Spinal cord (tissue), 10 donors: Measurements from ENCODE around the gene PRIMA1. TPM values are rescaled to one million over a fixed set of nuclear protein-coding genes. Genes with fewer than 3 reads are reported as not detected.
A peak's percentile ranks its signal among the peaks of the same experiment; 100 is the strongest.

Source experiments
- DNase-seq, 6 donors: peaks; one replicate each; pipeline versions ENCODE4 v3.0.0 to v3.0.0-alpha.2; 2013 to 2015; ENCODE audit warnings: low spot score in 6 of 6, low read depth in 4 of 6
- H3K27ac ChIP-seq: one replicate; pipeline ENCODE4 v1.5.1; 2013; ENCODE audit warnings: low read depth, low read length, control low read depth
- H3K27me3 ChIP-seq: one replicate; pipeline ENCODE4 v1.6.1; 2013; ENCODE audit warnings: low read length; ENCODE audit not compliant: control insufficient read depth, insufficient read depth
- H3K36me3 ChIP-seq: one replicate; pipeline ENCODE4 v1.6.1; 2013; ENCODE audit warnings: low read length; ENCODE audit not compliant: control insufficient read depth, insufficient read depth
- H3K4me1 ChIP-seq: one replicate; pipeline ENCODE4 v1.6.1; 2013; ENCODE audit warnings: low read length; ENCODE audit not compliant: control insufficient read depth, insufficient read depth
- H3K4me3 ChIP-seq: one replicate; pipeline ENCODE4 v1.5.1; 2013; ENCODE audit warnings: low read depth, low read length, control low read depth
- H3K9me3 ChIP-seq: one replicate; pipeline ENCODE4 v1.6.1; 2013; ENCODE audit warnings: low read length; ENCODE audit not compliant: control insufficient read depth, insufficient read depth
- WGBS: methylation state at CpG from one replicate; pipeline ENCODE4 v1.1.5; 2013; ENCODE audit warnings: missing lambda C conversion rate; ENCODE audit not compliant: insufficient coverage; 5-methylcytosine and 5-hydroxymethylcytosine counted together
- long read RNA-seq, 4 donors: transcript quantifications; one replicate each; lab custom pipeline, GENCODE V29; 2026
- polyA plus RNA-seq, 2 donors: library from polyadenylated mRNA; unstranded; fragments of 120-200 nt; gene quantifications; one replicate each; pipeline ENCODE4 v1.2.1, GENCODE V29; 2013; ENCODE audit not compliant: insufficient read length in 2 of 2
- total RNA-seq, 2 donors: library from RNA; depleted of rRNA in 1 of 2; stranded (reverse); fragments of 120-200 nt in 1 of 2; fragments of >200 nt in 1 of 2; gene quantifications; one replicate each; pipeline versions ENCODE4 v1.2.3 to v1.2.4, GENCODE V29; 2013 to 2014
- donor health status: healthy.

PRIMA1 gene
- total RNA-seq, result 1 to 10 TPM; 4.5 to 5.7 TPM
- 10 to 100 TPM; 18.4 to 27.8 TPM for polyA plus RNA-seq
- long read RNA-seq, donor 1, partial matches to known transcripts, result 15 of 21 reads
- long read RNA-seq, donor 1, other reads (novel, unspliced or antisense), result 5 of 21 reads
- long read RNA-seq, donor 2, result 0 reads
- long read RNA-seq, donor 3, result 0 reads
- long read RNA-seq, donor 4, result 0 reads

DNA sequence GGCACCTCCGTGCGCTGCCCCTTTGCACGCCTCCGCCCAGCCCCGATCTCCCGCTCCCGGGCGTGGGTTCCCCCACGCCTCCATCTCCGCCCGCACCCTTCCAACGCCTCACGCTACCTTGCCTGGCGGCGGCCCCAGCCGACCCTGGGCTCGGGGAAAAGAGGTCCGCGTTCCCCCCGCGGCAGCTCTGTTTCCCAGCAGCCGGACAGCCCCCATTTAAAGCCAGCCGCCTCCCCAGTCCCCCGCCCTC, at the start of gene PRIMA1:
Gene PRIMA1, minus strand, starts transcription at position 193 of the 250 bp plus-strand sequence. CDS start 767 bp downstream, outside the sequence.
- peak within 1 kb of the TSS; percentile 64 for H3K27ac ChIP-seq
- H3K27me3 ChIP-seq, result peaks cover 7% of the 10 kb centered on the region
- under 1% methylated on average over 24 of the region's 24 CpGs for WGBS
- H3K4me1 ChIP-seq, result peaks cover 29% of the 10 kb centered on the region
- H3K4me3 ChIP-seq, result peak within 1 kb of the TSS; percentile 72
- no peaks in the 10 kb centered on the region for H3K36me3 ChIP-seq
- no peaks in the 10 kb centered on the region for H3K9me3 ChIP-seq
- peak in 1 of 6 donors; percentile 52 for DNase-seq

DNA sequence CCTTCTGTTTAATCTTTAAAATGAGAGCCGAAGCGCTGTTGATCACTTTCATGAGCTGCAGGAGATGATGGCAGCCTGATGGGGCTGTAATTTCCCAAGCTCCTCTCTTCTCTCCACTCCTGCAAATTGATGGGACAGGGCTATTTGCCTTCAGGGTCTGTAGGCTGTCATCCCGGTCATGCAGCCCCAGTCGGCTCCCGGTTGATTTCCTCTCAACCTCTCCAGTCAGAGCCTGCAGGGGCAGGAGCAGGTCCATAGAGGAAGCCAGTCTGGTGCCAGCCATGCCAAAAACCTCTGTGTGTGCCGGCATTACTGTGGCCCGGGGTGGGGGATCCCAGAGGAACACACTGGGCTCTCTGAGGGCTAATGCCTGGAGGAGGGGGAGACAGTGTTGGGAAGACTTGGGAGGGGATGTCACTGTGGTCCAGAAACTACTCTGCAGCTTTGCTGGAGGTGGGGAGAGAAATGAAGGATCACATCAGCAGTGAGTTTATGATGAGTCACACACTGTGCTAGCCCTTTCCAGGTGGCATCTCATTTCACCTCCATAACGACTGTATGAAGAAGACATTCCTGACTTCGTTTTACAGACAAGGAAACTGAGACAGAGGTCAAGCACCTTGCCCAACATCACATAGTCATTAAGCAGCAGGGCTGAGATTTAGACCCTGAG, 46.5 kb upstream of the PRIMA1 start:
- no peak overlapping the region for H3K27ac ChIP-seq
- no peaks in the 10 kb centered on the region for H3K9me3 ChIP-seq
- H3K4me3 ChIP-seq, result no peak overlapping the region
- no peaks in the 10 kb centered on the region for H3K27me3 ChIP-seq
- no peaks in the 10 kb centered on the region for H3K36me3 ChIP-seq
- 73% methylated on average over 7 of the region's 9 CpGs for WGBS
- peaks cover 8% of the 10 kb centered on the region for H3K4me1 ChIP-seq
- DNase-seq, result peak in 1 of 6 donors; percentile 66

DNA sequence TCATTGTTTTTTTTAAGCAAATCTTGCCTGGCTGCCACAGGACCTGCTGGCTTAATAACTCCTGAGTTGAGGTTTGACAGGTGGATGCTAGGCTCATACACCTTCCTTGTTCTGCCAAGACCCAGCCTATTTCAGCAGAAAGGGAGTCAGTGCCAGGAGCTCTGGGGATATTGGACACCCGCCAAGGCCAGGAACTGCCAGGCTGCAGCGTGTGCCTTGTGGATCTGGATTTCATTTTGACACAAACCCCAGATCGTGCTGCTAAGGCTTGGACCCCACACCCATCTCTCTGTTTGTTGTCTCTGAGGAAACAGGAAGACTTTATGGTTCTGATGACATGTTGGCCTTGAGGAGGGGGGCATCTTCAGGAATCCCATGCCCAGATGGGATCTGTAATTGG, 44.4 kb upstream of the PRIMA1 start:
- Histone ChIP-seq H3K36me3 (no peaks in the 10 kb centered on the region), H3K27ac (no peak overlapping the region), H3K4me3 (no peak overlapping the region), H3K27me3 (no peaks in the 10 kb centered on the region), H3K9me3 (no peaks in the 10 kb centered on the region), H3K4me1 (peaks cover 8% of the 10 kb centered on the region)
- 42% methylated on average over 3 of the region's 3 CpGs for WGBS
- DNase-seq, result peak in 4 of 6 donors; percentile 22 to 81 (median 54)

DNA sequence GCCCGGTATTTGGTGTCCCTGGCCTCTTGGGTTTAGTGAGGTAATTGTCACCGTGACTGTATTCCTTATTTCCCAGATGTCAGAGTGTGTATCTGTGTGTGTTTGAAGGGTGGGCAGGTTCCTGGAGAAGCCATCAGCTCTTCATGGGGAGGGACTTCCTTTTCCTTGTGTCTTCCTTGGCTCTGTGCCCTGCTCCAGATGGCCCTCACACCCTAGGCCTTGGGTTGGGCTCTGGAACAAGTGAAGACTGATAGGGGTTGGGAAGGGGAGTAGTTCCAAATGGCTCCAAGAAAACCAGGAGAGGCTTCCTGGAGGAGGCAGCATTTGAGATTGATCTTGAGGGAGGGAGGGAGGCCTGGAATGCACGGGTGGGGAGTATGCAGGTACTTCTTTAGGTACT, 43.8 kb upstream of the PRIMA1 start:
- DNase-seq, result peak in 1 of 6 donors; percentile 18
- H3K27ac ChIP-seq, result no peak overlapping the region

GRCh38 chr14:93830753-93831461, 42.6 kb upstream of the PRIMA1 start:
- no peak for DNase-seq
- Histone ChIP-seq H3K4me1 (peaks cover 8% of the 10 kb centered on the region), H3K9me3 (no peaks in the 10 kb centered on the region), H3K27ac (no peak overlapping the region), H3K36me3 (no peaks in the 10 kb centered on the region), H3K4me3 (no peak overlapping the region), H3K27me3 (no peaks in the 10 kb centered on the region)
- WGBS, result 73% methylated on average over 1 of the region's 3 CpGs

More for the DNA sequence above, 43.8 kb upstream of the PRIMA1 start:
- Histone ChIP-seq H3K4me1 (peaks cover 8% of the 10 kb centered on the region), H3K36me3 (no peaks in the 10 kb centered on the region), H3K4me3 (no peak overlapping the region), H3K27me3 (no peaks in the 10 kb centered on the region), H3K9me3 (no peaks in the 10 kb centered on the region)
- 65% methylated on average over 2 of the region's 3 CpGs for WGBS

DNA sequence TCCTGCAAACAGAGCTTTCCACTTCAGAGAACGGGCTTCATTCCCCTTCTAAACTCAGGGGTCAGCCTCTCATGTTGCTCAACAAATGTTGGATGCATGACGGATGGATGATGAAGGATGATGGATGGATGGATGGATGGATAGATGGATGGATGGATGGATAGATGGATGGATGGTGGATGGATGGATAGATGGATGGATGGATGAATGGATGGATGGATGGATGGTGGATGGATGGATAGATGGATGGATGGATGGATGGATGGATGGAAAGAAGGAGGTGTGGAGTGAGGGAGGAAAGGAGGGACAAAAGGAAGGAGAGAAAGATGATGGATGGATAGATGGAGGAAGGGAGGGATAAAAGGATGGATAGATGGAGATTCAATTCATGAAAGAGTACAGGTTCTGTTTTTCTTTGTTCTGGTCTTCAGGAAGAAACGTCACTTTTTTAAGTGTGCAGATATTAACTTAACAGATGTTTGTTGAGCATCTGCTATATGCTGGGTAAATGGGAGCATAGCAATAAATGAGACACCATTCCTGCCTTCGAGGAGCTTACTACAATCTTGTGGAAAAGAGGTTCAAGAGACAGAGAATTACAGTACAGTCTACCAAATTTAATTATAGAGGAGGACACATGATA, 41.7 kb upstream of the PRIMA1 start:
- H3K27ac ChIP-seq, result no peak overlapping the region
- no peaks in the 10 kb centered on the region for H3K36me3 ChIP-seq
- no peaks in the 10 kb centered on the region for H3K9me3 ChIP-seq
- H3K4me1 ChIP-seq, result peaks cover 8% of the 10 kb centered on the region
- no peak for DNase-seq
- WGBS, result 97% methylated on average over 3 of the region's 4 CpGs
- H3K4me3 ChIP-seq, result no peak overlapping the region
- no peaks in the 10 kb centered on the region for H3K27me3 ChIP-seq

GRCh38 chr14:93825235-93825553, 36.9 kb upstream of the PRIMA1 start:
- no peak for DNase-seq
- H3K4me3 ChIP-seq, result no peak overlapping the region
- H3K27me3 ChIP-seq, result no peaks in the 10 kb centered on the region
- WGBS, result 75% methylated on average over 13 of the region's 14 CpGs
- no peaks in the 10 kb centered on the region for H3K4me1 ChIP-seq
- H3K36me3 ChIP-seq, result no peaks in the 10 kb centered on the region
- no peaks in the 10 kb centered on the region for H3K9me3 ChIP-seq
- no peak overlapping the region for H3K27ac ChIP-seq

- H3K9me3 ChIP-seq, result no peaks in the 10 kb centered on the region
- no peak for DNase-seq
- no peaks in the 10 kb centered on the region for H3K4me1 ChIP-seq
- H3K27ac ChIP-seq, result no peak overlapping the region
- WGBS, result 80% methylated on average over 32 of the region's 33 CpGs
- no peak overlapping the region for H3K4me3 ChIP-seq
- H3K27me3 ChIP-seq, result no peaks in the 10 kb centered on the region
- H3K36me3 ChIP-seq, result no peaks in the 10 kb centered on the region
These were observed 36.4 kb upstream of the PRIMA1 start for GRCh38 chr14:93824518-93825234.

- H3K27ac ChIP-seq, result no peak overlapping the region
- 80% methylated on average over 9 of the region's 9 CpGs for WGBS
- DNase-seq, result no peak
- H3K36me3 ChIP-seq, result no peaks in the 10 kb centered on the region
- H3K4me3 ChIP-seq, result no peak overlapping the region
- H3K9me3 ChIP-seq, result no peaks in the 10 kb centered on the region
- H3K4me1 ChIP-seq, result no peaks in the 10 kb centered on the region
- no peaks in the 10 kb centered on the region for H3K27me3 ChIP-seq
These were observed 35.8 kb upstream of the PRIMA1 start for GRCh38 chr14:93824076-93824475.
